Neural progenitor cell (in vitro differentiated cells): ENCODE data around the gene VPS45. TPM values are rescaled to one million over a fixed set of nuclear protein-coding genes. Genes with fewer than 3 reads are reported as not detected.

Experiments used
- DNase-seq: peaks from one replicate; pipeline ENCODE4 v3.0.0-alpha.2; 2016; ENCODE audit warnings: low spot score
- H2AFZ ChIP-seq: fragments of 200-600 bp; sonication (generic); replicated peaks from 2 replicates; pipeline ENCODE4 v1.6.1; 2016; ENCODE audit warnings: antibody characterized with exemption
- H3F3A ChIP-seq: fragments of 200-600 bp; sonication (generic); 2 replicates; pipeline ENCODE4 v1.6.1; 2016; ENCODE audit warnings: antibody characterized with exemption, low read depth
- H3K27ac ChIP-seq: fragments of 200-600 bp; sonication (generic); 2 replicates; pipeline ENCODE4 v1.5.1; 2016; ENCODE audit warnings: mild to moderate bottlenecking
- H3K27me3 ChIP-seq: fragments of 200-600 bp; sonication (generic); 2 replicates; pipeline ENCODE4 v1.6.1; 2016; ENCODE audit warnings: mild to moderate bottlenecking, moderate library complexity
- H3K36me3 ChIP-seq: fragments of 200-600 bp; sonication (generic); 2 replicates; pipeline ENCODE4 v1.5.1; 2016
- H3K4me1 ChIP-seq: fragments of 200-600 bp; sonication (generic); 2 replicates; pipeline ENCODE4 v1.6.1; 2016; ENCODE audit warnings: mixed run types
- H3K4me2 ChIP-seq: fragments of 200-600 bp; sonication (generic); 2 replicates; pipeline ENCODE4 v1.6.1; 2016
- H3K4me3 ChIP-seq: fragments of 200-600 bp; sonication (generic); 2 replicates; pipeline ENCODE4 v1.5.1; 2016
- H3K79me2 ChIP-seq: fragments of 200-600 bp; sonication (generic); 2 replicates; pipeline ENCODE4 v1.6.1; 2016; ENCODE audit warnings: low read depth
- H3K9ac ChIP-seq: fragments of 200-600 bp; sonication (generic); 2 replicates; pipeline ENCODE4 v1.6.1; 2016
- H3K9me3 ChIP-seq: fragments of 200-600 bp; sonication (generic); 2 replicates; pipeline ENCODE4 v1.5.1; 2016; ENCODE audit warnings: low read depth
- H4K20me1 ChIP-seq: fragments of 200-600 bp; sonication (generic); 2 replicates; pipeline ENCODE4 v1.6.1; 2016; ENCODE audit warnings: low read depth
- H3K27ac Mint-ChIP-seq: 3 replicates; pipeline ENCODE4 v1.8.0; 2021; ENCODE audit warnings: mixed read lengths
- H3K27me3 Mint-ChIP-seq: 2 replicates; pipeline ENCODE4 v1.8.0; 2022; ENCODE audit warnings: low read depth, mild to moderate bottlenecking, inconsistent platforms, moderate library complexity, mixed read lengths; ENCODE audit not compliant: insufficient read depth
- H3K36me3 Mint-ChIP-seq: 3 replicates; pipeline ENCODE4 v1.8.0; 2021; ENCODE audit warnings: mixed read lengths
- H3K4me1 Mint-ChIP-seq: 3 replicates; pipeline ENCODE4 v1.8.0; 2021; ENCODE audit warnings: mixed read lengths
- H3K4me3 Mint-ChIP-seq: 3 replicates; pipeline ENCODE4 v1.8.0; 2021; ENCODE audit warnings: mild to moderate bottlenecking, moderate library complexity, mixed read lengths
- H3K9me3 Mint-ChIP-seq: 3 replicates; pipeline ENCODE4 v1.8.0; 2020; ENCODE audit warnings: mixed read lengths
- CTCF ChIP-seq: fragments of 200-600 bp; sonication (generic); IDR thresholded peaks from 2 replicates; pipeline ENCODE4 v1.5.1; 2017; ENCODE audit warnings: antibody characterized with exemption, mild to moderate bottlenecking
- EZH2 ChIP-seq: fragments of 200-600 bp; sonication (generic); IDR thresholded peaks from 2 replicates; pipeline ENCODE4 v1.6.1; 2017; ENCODE audit warnings: antibody characterized with exemption, mild to moderate bottlenecking, moderate library complexity
- EZH2phosphoT487 ChIP-seq: fragments of 200-600 bp; sonication (generic); IDR thresholded peaks from 2 replicates; pipeline ENCODE4 v1.6.1; 2017; ENCODE audit warnings: antibody characterized with exemption
- total RNA-seq: library from RNA; depleted of rRNA; stranded (reverse); fragments of >200 nt; gene quantifications from 2 replicates; pipeline ENCODE4 v1.2.3, GENCODE V29; 2015; ENCODE audit warnings: low replicate concordance

Gene VPS45
- total RNA-seq, 1 donor from 2014 or later = 68.7 TPM

- Mint-ChIP-seq H3K27ac (peak overlapping the region; percentile 74), H3K4me1 (peaks cover 41% of the 10 kb centered on the region), H3K27me3 (peaks cover 11% of the 10 kb centered on the region), H3K36me3 (peaks cover 53% of the 10 kb centered on the region), H3K9me3 (no peaks in the 10 kb centered on the region), H3K4me3 (peak overlapping the region; percentile 78)
- TF ChIP-seq EZH2 (no peak), CTCF (no peak), EZH2phosphoT487 (no peak)
- Histone ChIP-seq H3K4me3 (no peak overlapping the region), H3K9me3 (no peaks in the 10 kb centered on the region), H3F3A (peaks cover 9% of the 10 kb centered on the region), H3K36me3 (peaks cover 7% of the 10 kb centered on the region), H3K27me3 (no peaks in the 10 kb centered on the region), H3K27ac (no peak overlapping the region), H3K9ac (no peak overlapping the region), H4K20me1 (peaks cover 49% of the 10 kb centered on the region), H3K4me2 (no peak overlapping the region), H3K4me1 (peaks cover 21% of the 10 kb centered on the region), H3K79me2 (peaks cover 53% of the 10 kb centered on the region), H2AFZ (no peak overlapping the region)
- no peak for DNase-seq
These were observed 85.3 kb downstream of the VPS45 start for GRCh38 chr1:150152772-150153456.

GRCh38 chr1:150154143-150154542 is 86.6 kb downstream of the VPS45 start:
- no peak overlapping the region for H2AFZ ChIP-seq
- H3K27ac ChIP-seq = no peak overlapping the region
- no peak for TF ChIP-seq CTCF
- no peak for TF ChIP-seq EZH2phosphoT487
- no peak for TF ChIP-seq EZH2
- no peak overlapping the region for H3K9ac ChIP-seq
- H3K36me3 ChIP-seq = peaks cover 7% of the 10 kb centered on the region
- no peak for DNase-seq
- Mint-ChIP-seq H3K27ac (no peak overlapping the region), H3K27me3 (peaks cover 8% of the 10 kb centered on the region), H3K4me1 (peaks cover 30% of the 10 kb centered on the region), H3K36me3 (peaks cover 59% of the 10 kb centered on the region), H3K9me3 (no peaks in the 10 kb centered on the region), H3K4me3 (peak overlapping the region; percentile 19)
- H3K9me3 ChIP-seq = no peaks in the 10 kb centered on the region
- no peak overlapping the region for H3K4me2 ChIP-seq
- H4K20me1 ChIP-seq = peaks cover 49% of the 10 kb centered on the region
- peaks cover 15% of the 10 kb centered on the region for H3K4me1 ChIP-seq
- H3K27me3 ChIP-seq = no peaks in the 10 kb centered on the region
- peaks cover 51% of the 10 kb centered on the region for H3K79me2 ChIP-seq
- no peak overlapping the region for H3K4me3 ChIP-seq
- peaks cover 5% of the 10 kb centered on the region for H3F3A ChIP-seq

GRCh38 chr1:150155413-150156071 is 88.0 kb downstream of the VPS45 start:
- H3K9ac ChIP-seq = no peak overlapping the region
- peaks cover 42% of the 10 kb centered on the region for H3K79me2 ChIP-seq
- no peaks in the 10 kb centered on the region for H3K9me3 ChIP-seq
- no peak overlapping the region for H3K4me2 ChIP-seq
- Mint-ChIP-seq H3K4me1 (peaks cover 29% of the 10 kb centered on the region), H3K27me3 (peaks cover 8% of the 10 kb centered on the region), H3K4me3 (no peak overlapping the region), H3K36me3 (peaks cover 69% of the 10 kb centered on the region), H3K27ac (peak overlapping the region; percentile 67), H3K9me3 (no peaks in the 10 kb centered on the region)
- peaks cover 7% of the 10 kb centered on the region for H3K36me3 ChIP-seq
- no peaks in the 10 kb centered on the region for H3K27me3 ChIP-seq
- peaks cover 1% of the 10 kb centered on the region for H3F3A ChIP-seq
- TF ChIP-seq CTCF = no peak
- no peak for TF ChIP-seq EZH2
- TF ChIP-seq EZH2phosphoT487 = no peak
- no peak for DNase-seq
- H3K4me1 ChIP-seq = peaks cover 14% of the 10 kb centered on the region
- no peak overlapping the region for H3K27ac ChIP-seq
- peaks cover 49% of the 10 kb centered on the region for H4K20me1 ChIP-seq
- no peak overlapping the region for H2AFZ ChIP-seq
- no peak overlapping the region for H3K4me3 ChIP-seq
